Measurements from ENCODE around the gene USP13.

DNA sequence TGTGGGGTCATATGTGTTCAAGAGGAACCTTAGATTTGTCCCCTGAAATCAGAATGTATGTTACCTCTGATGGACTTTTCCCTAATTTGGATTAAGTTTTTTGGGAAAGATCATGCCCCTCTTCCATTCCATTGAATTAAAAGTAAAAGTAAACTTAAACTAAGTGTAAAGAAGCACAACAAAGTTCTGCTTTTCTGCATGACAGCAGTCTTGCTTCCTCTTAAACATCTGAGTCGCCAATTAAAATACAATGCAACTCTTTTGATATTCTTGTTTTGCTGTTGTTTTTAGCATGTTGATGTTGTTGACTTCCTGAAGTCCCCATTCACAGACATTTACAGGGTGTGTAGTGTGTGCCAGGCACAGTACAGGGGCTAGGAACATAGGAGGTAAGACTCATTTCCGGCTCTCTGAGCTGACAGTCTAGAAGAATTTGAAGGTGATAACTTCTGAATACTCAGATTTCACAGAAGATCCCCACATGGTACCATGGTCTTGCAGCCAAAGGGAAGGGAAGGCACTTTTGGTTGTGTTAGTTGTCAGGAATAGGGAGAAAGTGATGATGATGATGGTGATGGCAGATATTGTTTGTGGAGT, 45.0 kb downstream of the USP13 start:
- TF ChIP-seq, protein P1, sequence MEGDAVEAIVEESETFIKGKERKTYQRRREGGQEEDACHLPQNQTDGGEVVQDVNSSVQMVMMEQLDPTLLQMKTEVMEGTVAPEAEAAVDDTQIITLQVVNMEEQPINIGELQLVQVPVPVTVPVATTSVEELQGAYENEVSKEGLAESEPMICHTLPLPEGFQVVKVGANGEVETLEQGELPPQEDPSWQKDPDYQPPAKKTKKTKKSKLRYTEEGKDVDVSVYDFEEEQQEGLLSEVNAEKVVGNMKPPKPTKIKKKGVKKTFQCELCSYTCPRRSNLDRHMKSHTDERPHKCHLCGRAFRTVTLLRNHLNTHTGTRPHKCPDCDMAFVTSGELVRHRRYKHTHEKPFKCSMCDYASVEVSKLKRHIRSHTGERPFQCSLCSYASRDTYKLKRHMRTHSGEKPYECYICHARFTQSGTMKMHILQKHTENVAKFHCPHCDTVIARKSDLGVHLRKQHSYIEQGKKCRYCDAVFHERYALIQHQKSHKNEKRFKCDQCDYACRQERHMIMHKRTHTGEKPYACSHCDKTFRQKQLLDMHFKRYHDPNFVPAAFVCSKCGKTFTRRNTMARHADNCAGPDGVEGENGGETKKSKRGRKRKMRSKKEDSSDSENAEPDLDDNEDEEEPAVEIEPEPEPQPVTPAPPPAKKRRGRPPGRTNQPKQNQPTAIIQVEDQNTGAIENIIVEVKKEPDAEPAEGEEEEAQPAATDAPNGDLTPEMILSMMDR (conservative IDR thresholded peaks at IDR 0.05; ENCODE audit: low read depth, low read length): no peak
- no peak for TF ChIP-seq EZH2 (IDR thresholded peaks at IDR 0.05; ENCODE audit: borderline replicate concordance, low read depth, low read length, poor library complexity, severe bottlenecking)
